GM11168 (cell line): ENCODE measurements around the gene GRIP2.

Experiments used
- in situ Hi-C: fragments of 300-500 bp; cut with MboI; formaldehyde crosslinking; loops from one replicate; pipeline ENCODE4 v1.12.0; 2022; ENCODE audit warnings: low sequenced_read_pairs; ENCODE audit not compliant: unreplicated experiment

GRIP2 gene

DNA sequence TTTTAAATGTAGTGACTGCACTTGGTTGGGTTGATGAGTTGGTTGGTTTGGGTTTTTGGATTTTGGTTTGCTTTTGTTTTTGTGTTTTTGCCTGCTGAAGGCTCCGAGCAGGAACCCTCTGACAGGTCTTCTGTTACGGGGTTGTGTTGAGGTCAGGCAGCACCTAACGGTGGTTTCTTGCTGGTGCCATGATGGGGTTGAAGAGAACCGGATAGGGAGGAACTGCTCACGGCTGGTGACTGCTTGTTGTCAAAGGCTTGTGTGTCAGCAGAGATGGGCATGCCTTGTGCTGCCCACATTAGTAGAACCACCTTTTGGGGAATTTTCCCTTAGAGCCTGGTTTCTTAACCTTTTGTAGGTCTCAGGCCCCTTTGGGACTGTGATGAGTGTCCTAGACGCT is 95.8 kb downstream of the GRIP2 start:
- in situ Hi-C loops, result no loop called here

DNA sequence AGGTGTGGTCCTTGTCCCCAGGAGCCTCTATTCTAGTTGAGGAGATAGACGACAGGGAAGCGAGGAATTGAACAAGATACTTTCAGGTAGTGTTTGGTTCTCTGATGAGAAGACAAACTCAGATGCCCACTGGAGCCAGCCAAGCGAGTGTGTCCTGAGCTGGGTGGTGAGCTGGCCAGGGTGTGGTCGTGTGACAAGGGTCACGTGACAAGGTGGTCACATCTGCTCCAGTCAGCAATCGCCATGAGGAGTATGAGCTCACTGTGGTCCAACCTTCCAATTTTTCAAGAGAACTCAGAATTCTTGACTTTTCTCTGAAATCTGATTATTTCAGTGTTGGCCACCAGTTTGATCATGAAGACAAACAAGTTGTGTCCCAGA is 98.2 kb downstream of the GRIP2 start:
- in situ Hi-C loops, result no loop called here

DNA sequence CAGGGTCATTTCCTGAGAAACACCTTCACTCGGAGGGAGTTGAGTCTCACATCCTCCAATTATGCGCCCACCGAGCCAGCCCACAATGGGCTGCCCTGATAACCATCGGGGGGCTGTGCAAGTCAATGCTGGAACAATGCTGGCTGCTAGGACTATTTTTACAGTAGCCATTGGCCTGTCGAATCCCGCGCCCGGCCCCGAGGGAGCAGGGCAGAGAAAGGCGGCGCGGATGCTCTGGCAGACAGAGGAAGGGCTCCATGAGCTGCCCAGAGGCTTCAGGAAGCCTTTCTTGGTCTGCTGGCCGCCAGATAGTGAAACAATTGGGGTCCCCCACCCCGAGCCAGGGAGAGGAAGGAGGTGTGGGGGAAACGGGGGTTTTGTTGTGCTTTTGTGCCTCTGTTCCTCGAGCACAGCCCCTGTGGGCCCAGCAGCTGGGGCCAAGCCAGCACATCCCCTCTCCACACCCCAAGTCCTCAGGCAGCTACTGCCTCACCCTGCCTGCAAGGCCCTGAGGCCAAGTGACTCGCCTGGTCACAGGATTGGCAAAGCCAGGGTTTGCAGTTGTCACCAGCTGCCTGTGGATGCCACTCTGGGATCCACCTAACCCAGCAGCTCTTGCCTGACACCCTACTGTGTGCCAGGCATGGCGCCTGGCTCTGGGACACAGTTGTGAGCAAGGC is 98.8 kb downstream of the GRIP2 start:
- in situ Hi-C loops, result no loop called here

DNA sequence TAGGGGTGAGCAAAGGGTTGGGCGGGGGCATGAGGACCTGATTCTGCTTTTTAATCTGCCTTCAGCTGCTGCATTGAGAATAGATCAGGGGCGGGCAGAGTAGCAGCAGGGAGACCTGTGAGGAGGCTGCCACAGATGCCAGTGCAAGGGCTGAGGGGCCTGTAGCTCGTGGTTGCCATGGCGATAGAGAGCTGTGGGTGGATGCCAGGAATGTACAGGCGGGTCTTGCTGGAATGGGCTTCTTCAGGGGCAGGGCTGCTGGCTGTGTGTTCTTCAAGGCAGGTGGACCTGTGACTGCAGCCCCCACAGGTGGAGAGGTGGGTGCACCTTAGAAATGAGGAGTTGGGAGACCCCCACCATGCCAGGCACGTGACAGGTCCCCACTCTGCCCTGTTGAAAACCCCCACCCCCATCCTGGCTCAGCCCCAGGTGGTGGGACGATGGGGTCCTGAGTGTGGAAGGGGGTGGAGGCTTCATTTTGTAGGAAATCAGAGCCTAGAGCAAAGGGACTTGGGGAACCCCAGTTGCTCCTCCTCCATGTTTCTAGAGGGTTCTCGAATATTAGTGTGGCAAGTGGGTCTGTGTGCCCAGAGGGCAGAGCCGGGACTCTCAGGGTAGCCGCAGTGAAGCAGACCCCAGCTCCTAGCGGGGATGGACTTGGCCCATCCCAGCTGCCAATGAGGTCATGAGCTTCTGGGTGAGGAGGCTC is 99.5 kb downstream of the GRIP2 start:
- in situ Hi-C loops, result no loop called here

DNA sequence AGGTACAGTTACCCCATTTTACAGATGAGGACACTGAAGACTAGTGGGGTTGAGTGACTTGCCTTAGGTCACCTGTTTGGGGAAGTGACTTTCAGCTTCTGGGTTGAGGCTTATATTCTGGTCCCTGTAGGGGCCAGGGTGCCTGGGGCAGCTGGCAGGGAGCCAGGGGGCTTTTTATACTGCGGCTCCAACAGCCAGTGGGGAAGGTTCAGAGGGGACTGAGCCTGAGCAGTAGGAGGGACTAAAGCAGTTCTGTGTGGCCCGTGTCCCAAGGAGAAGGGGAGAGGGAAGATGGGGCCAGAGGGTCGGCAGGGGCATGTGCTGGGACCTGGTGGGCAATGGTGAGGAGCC is 100.0 kb downstream of the GRIP2 start:
- in situ Hi-C loops, result no loop called here

DNA sequence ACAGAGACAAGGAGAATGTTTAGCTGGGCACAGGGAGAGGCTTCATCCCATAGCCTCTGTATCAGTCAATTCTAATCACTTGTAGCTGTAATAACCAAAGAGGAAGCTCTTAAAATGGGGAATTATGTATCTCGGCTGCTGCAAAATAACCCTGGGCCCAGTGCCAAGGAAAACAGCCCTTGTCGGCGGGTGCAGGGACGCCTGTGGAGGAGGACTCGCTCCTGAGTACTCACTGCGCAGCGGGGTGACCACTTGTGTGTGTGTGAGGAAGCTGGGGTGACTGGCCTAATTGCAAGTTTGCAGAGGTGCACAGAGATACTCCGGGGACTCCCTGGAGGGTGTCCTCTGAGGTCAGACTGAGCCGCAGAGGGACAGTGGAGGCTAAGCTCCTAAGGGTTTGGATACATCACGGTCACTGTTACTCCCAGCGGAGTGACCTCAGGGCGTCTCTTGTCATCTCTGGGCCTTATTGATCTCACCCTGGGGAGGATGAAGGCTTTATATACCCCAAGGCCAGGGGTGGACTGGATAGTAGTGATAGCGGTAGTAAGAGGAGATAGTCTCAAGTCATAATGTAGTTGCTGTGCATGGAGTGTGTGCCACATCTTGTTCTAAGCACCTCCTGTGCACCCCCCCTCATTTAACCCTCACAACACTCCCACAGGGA is 100.5 kb downstream of the GRIP2 start:
- in situ Hi-C loops, result no loop called here
